Aorta (tissue), 5 donors: Measurements from ENCODE around the gene UMODL1. TPM values are rescaled to one million over a fixed set of nuclear protein-coding genes. Genes with fewer than 3 reads are reported as not detected.

ENCODE experiments used
- ATAC-seq: fragments of 200-7000 bp; cut with Tn5 transposase; one replicate; pipeline ENCODE4 v1.9.1; 2022; ENCODE audit warnings: moderate library complexity; ENCODE audit not compliant: low FRiP score
- DNase-seq, 2 donors: peaks; one replicate each; pipeline ENCODE4 v3.0.0-alpha.2; 2020
- H3K27ac ChIP-seq, 2 donors: one replicate each; pipeline ENCODE4 v1.5.1; 2013; ENCODE audit warnings: low read length in 2 of 2, mild to moderate bottlenecking in 2 of 2, moderate library complexity in 2 of 2, control low read depth in 1 of 2, inconsistent platforms in 1 of 2, low read depth in 1 of 2
- H3K27me3 ChIP-seq, 2 donors: one replicate each; pipeline ENCODE4 v1.6.1; 2013; ENCODE audit warnings: control low read depth in 1 of 2, low read length in 1 of 2, mild to moderate bottlenecking in 1 of 2, moderate library complexity in 1 of 2; ENCODE audit not compliant: insufficient read depth in 2 of 2, control insufficient read depth in 1 of 2
- H3K36me3 ChIP-seq, 2 donors: one replicate each; pipeline ENCODE4 v1.6.1; 2013; ENCODE audit warnings: control low read depth in 1 of 2, low read length in 1 of 2, mild to moderate bottlenecking in 1 of 2; ENCODE audit not compliant: insufficient read depth in 2 of 2, control insufficient read depth in 1 of 2
- H3K4me1 ChIP-seq, 2 donors: one replicate each; pipeline ENCODE4 v1.6.1; 2013; ENCODE audit warnings: low read length in 2 of 2, control low read depth in 1 of 2, mild to moderate bottlenecking in 1 of 2, moderate library complexity in 1 of 2; ENCODE audit not compliant: insufficient read depth in 2 of 2, control insufficient read depth in 1 of 2
- H3K4me3 ChIP-seq, 2 donors: one replicate each; pipeline ENCODE4 v1.5.1; 2013; ENCODE audit warnings: low read length in 2 of 2, control low read depth in 1 of 2, mild to moderate bottlenecking in 1 of 2
- H3K9me3 ChIP-seq: one replicate; pipeline ENCODE4 v1.6.1; 2013; ENCODE audit warnings: mild to moderate bottlenecking, low read length; ENCODE audit not compliant: control insufficient read depth
- WGBS, 2 donors: extraction: QIAGEN DNeasy Blood & Tissue Kit; methylation state at CpG; one replicate each; pipeline ENCODE4 v1.1.7; 2013; 5-methylcytosine and 5-hydroxymethylcytosine counted together
- intact Hi-C, 2 donors: fragments of 100-400 bp; cut with DNase I; formaldehyde crosslinking; loops; one replicate each; pipeline versions ENCODE4 v1.14.2 to v1.15.0; 2022
- polyA plus RNA-seq, 2 donors: library from polyadenylated mRNA; stranded (reverse); fragments of 200-250 nt; gene quantifications; one replicate each; pipeline ENCODE4 v1.2.3, GENCODE V29; 2013
- total RNA-seq, 2 donors: library from RNA; stranded (reverse); fragmentation: NEBNext Ultra II Directional; extraction: Animal tissue kit (Norgen Biotek cat#: 25700); gene quantifications; one replicate each; pipeline ENCODE4 v1.2.1, GENCODE V29; 2021
- donor health status: healthy with polysubstance abuse.
- donor health status: Bipolar disorder and iron deficiency.
- donor health status: DM: no; HTN: no; CAD: no.
- donor health status: DM: no; HTN: no; CAD: no.
- donor health status: DM: yes; HTN: yes; CAD: no.

UMODL1 gene
- total and polyA plus RNA-seq, 4 donors = 0.45 TPM; not detected in 3

- ATAC-seq = no peak
- no peaks in the 10 kb centered on the region for H3K9me3 ChIP-seq
- no peak for DNase-seq
- H3K36me3 ChIP-seq = no peaks in the 10 kb centered on the region
- no peak overlapping the region for H3K4me3 ChIP-seq
- no peaks in the 10 kb centered on the region for H3K27me3 ChIP-seq
- H3K4me1 ChIP-seq = no peaks in the 10 kb centered on the region
- WGBS, 2 donors = 85 to 91% methylated on average over 11 of the region's 11 CpGs
- H3K27ac ChIP-seq = no peak overlapping the region
- intact Hi-C loops = no loop called here
Observed at GRCh38 chr21:42157606-42158310, 86.6 kb downstream of the UMODL1 start.

DNA sequence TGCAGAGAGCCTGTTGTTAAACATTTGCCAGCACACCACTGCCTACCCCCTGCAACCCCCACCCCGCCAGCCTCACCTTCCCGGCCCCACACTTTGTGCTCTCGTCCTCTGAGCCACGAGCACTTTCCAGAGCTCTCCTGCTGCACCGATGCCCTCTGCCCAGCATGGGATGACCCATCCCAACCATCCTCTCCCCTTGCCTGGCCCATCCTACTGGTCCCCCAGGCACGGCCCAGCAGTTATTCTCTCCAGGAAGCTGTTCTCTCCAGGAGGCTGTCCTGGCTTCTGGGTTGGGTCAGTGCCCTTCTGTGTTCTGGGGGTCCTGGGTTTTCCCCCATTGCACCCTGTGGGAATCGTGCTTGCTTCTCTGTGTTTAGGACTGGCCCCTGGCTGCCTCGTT lies 87.7 kb downstream of the UMODL1 start:
- WGBS, 2 donors = 81 to 85% methylated on average over 8 of the region's 8 CpGs

GRCh38 chr21:42159560-42160110 lies 88.5 kb downstream of the UMODL1 start:
- ATAC-seq (no peak), DNase-seq (no peak)
- 67 to 69% methylated on average over 11 of the region's 11 CpGs for WGBS, 2 donors
- H3K9me3 ChIP-seq = no peaks in the 10 kb centered on the region
- no peaks in the 10 kb centered on the region for H3K36me3 ChIP-seq
- H3K4me3 ChIP-seq = no peak overlapping the region
- H3K27me3 ChIP-seq = no peaks in the 10 kb centered on the region
- intact Hi-C loops = loop anchor here in 1 of 2 donors (5.0 kb wide), 1 partner anchor 98 kb away; no protein-coding TSS in a partner anchor
- H3K27ac ChIP-seq = no peak overlapping the region
- H3K4me1 ChIP-seq = no peaks in the 10 kb centered on the region

More for the DNA sequence above, 87.7 kb downstream of the UMODL1 start:
- no peaks in the 10 kb centered on the region for H3K9me3 ChIP-seq
- DNase-seq = no peak
- no peaks in the 10 kb centered on the region for H3K27me3 ChIP-seq
- H3K27ac ChIP-seq = no peak overlapping the region
- H3K4me1 ChIP-seq = no peaks in the 10 kb centered on the region
- no peak for ATAC-seq
- no peak overlapping the region for H3K4me3 ChIP-seq
- no peaks in the 10 kb centered on the region for H3K36me3 ChIP-seq
- intact Hi-C loops = no loop called here

DNA sequence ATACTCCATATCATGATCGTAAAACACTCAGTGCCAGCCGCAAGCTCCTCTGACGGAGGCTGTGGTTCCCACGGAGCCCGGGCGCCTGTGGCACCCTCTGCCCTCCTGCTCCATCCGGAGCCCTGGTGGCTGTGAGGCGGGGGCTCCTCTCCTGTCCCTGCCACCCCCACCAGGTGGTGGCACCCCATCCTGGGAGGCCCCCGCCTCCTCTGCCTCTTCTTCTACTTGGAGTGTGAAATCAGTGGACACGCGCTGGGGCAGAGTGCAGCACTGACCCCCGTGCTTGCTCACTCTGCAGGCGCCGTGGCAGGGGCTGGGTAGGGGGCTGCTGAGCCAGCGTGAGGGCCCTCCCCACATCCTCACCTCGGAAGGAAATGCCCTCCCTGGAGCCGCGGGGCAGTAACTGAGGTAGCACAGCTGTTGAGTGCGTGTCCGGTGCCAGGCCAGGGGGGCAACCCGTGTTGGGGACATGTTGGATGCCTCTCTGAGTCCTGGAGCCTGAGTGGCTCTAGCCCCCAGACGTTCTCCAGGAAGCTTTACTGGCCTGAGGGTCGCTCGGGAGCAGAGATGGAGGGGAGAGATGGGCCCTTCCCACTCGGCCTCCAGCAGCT lies 89.1 kb downstream of the UMODL1 start:
- Histone ChIP-seq H3K9me3 (no peaks in the 10 kb centered on the region), H3K4me1 (no peaks in the 10 kb centered on the region), H3K4me3 (no peak overlapping the region), H3K27me3 (no peaks in the 10 kb centered on the region), H3K27ac (no peak overlapping the region), H3K36me3 (no peaks in the 10 kb centered on the region)
- ATAC-seq = no peak
- intact Hi-C loops = loop anchor here in 1 of 2 donors (5.0 kb wide), 1 partner anchor 97 kb away; no protein-coding TSS in a partner anchor
- 74 to 78% methylated on average over 23 to 25 of the region's 25 CpGs for WGBS, 2 donors
- no peak for DNase-seq

GRCh38 chr21:42160765-42161164 lies 89.6 kb downstream of the UMODL1 start:
- H3K4me3 ChIP-seq = no peak overlapping the region
- H3K36me3 ChIP-seq = no peaks in the 10 kb centered on the region
- intact Hi-C loops = loop anchor here in 1 of 2 donors (5.0 kb wide), 1 partner anchor 97 kb away; no protein-coding TSS in a partner anchor
- WGBS, 2 donors = 89 to 91% methylated on average over 9 of the region's 9 CpGs
- H3K27ac ChIP-seq = no peak overlapping the region
- DNase-seq (no peak), ATAC-seq (no peak)
- no peaks in the 10 kb centered on the region for H3K9me3 ChIP-seq
- no peaks in the 10 kb centered on the region for H3K27me3 ChIP-seq
- H3K4me1 ChIP-seq = no peaks in the 10 kb centered on the region

- no peak overlapping the region for H3K27ac ChIP-seq
- no peaks in the 10 kb centered on the region for H3K27me3 ChIP-seq
- no peaks in the 10 kb centered on the region for H3K36me3 ChIP-seq
- 56 to 66% methylated on average over 7 of the region's 7 CpGs for WGBS, 2 donors
- DNase-seq (no peak), ATAC-seq (no peak)
- H3K9me3 ChIP-seq = no peaks in the 10 kb centered on the region
- no peaks in the 10 kb centered on the region for H3K4me1 ChIP-seq
- intact Hi-C loops = loop anchor here in 1 of 2 donors (5.0 kb wide), 1 partner anchor 96 kb away; no protein-coding TSS in a partner anchor
- H3K4me3 ChIP-seq = no peak overlapping the region
Observed at GRCh38 chr21:42161401-42161955, 90.4 kb downstream of the UMODL1 start.

DNA sequence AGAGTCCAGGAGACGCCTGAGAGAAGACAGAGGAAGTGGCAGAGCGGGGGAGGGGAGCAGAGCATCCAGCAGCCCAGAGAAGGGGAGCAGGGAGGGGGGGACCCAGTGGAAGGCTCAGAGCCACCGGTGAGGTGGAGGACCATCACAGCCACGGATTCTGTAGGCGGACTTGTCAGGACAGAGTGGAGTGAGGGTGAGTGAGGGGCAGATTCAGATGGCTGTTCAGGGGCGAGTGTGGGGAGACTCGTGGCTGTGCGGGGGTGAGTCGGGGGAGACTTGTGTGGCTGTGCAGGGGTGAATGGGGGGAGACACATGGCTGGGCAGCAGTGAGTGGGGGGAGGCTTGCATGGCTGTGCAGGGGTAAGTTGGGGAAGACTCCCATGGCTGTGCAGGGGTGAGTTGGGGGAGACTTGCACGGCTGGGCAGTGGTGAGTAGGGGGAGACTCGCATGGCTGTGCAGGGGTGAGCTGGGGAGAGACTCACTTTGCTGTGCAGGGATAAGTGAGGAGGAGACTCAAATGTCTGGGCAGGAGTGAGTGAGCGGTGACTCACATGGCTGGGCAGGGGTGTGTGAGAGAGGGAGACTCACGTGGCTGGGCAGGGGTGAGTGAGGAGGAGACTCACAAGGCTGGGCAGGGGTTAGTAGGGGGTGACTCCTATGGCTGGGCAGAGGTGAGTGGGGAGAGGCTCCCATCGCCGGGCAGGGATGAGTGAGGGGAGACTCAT lies 91.0 kb downstream of the UMODL1 start:
- no peaks in the 10 kb centered on the region for H3K27me3 ChIP-seq
- H3K4me1 ChIP-seq = no peaks in the 10 kb centered on the region
- no peak for DNase-seq
- ATAC-seq = no peak
- H3K27ac ChIP-seq = no peak overlapping the region
- intact Hi-C loops = loop anchor here in 1 of 2 donors (5.0 kb wide), 1 partner anchor 95 kb away; no protein-coding TSS in a partner anchor
- no peak overlapping the region for H3K4me3 ChIP-seq
- H3K36me3 ChIP-seq = no peaks in the 10 kb centered on the region
- H3K9me3 ChIP-seq = no peaks in the 10 kb centered on the region
- WGBS, 2 donors = 56 to 57% methylated on average over 15 of the region's 15 CpGs

DNA sequence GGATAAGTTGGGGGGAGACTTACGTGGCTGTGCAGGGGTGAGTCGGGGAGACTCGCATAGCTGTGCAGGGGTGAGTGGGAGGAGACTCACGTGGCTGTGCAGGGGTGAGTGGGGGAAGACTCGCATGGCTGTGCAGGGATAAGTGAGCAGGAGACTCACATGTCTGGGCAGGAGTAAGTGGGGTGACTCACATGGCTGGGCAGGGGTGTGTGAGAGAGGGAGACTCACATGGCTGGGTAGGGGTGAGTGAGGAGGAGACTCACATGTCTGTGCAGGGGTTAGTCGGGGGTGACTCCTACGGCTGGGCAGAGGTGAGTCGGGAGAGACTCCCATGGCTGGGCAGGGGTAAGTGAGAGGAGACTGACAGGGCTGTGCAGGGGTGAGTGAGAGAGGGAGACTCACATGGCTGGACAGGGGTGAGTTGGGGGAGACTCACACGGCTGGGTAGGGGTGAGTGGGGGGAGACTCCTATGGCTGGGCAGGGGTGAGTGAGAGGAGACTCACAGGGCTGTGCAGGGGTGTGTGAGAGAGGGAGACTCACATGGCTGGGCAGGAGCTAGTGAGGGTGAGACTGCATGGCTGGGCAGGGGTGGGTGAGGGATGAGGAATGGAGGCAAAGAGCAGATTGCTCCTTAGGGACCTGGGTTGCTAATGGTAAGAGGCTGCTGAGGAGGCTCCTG lies 91.9 kb downstream of the UMODL1 start:
- Histone ChIP-seq H3K27me3 (no peaks in the 10 kb centered on the region), H3K27ac (no peak overlapping the region), H3K4me1 (no peaks in the 10 kb centered on the region), H3K36me3 (no peaks in the 10 kb centered on the region), H3K4me3 (no peak overlapping the region), H3K9me3 (no peaks in the 10 kb centered on the region)
- WGBS, 2 donors = 76 to 77% methylated on average over 9 of the region's 9 CpGs
- intact Hi-C loops = loop anchor here in 1 of 2 donors (5.0 kb wide), 1 partner anchor 94 kb away; no protein-coding TSS in a partner anchor
- ATAC-seq = no peak
- DNase-seq = no peak
